A549 (cell line): ENCODE data around the gene ADTRP.

Source experiments
- CEBPB ChIP-seq, 2 experiments: fragments of >200 bp in 1 of 2; sonication (Bioruptor Twin) in 1 of 2; formaldehyde crosslinking in 1 of 2; IDR thresholded peaks; 2 replicates each; pipeline ENCODE4 v1.6.1; 2012 to 2016
- EHMT2 ChIP-seq: fragments of 200-600 bp; sonication (generic); IDR thresholded peaks from 2 replicates; pipeline ENCODE4 v1.6.1; 2016; ENCODE audit warnings: antibody characterized with exemption, low read depth, mild to moderate bottlenecking, moderate library complexity
- FOSL2 ChIP-seq, 2 experiments: fragments of 450-650 bp in 1 of 2; fragments of >200 bp in 1 of 2; sonication (Bioruptor Twin) in 1 of 2; formaldehyde crosslinking; IDR thresholded peaks; 2 replicates each; pipeline versions ENCODE4 v1.5.0 to v1.6.1; 2016 to 2020; ENCODE audit warnings: mild to moderate bottlenecking in 1 of 2, moderate library complexity in 1 of 2
- JUNB ChIP-seq: fragments of >200 bp; sonication (Bioruptor Twin); formaldehyde crosslinking; IDR thresholded peaks from 2 replicates; pipeline ENCODE4 v1.6.1; 2016
- KDM1A ChIP-seq: fragments of 200-600 bp; sonication (generic); IDR thresholded peaks from 2 replicates; pipeline ENCODE4 v1.6.1; 2016; ENCODE audit warnings: low read depth, mild to moderate bottlenecking
- MAFK ChIP-seq: fragments of 450-650 bp; IDR thresholded peaks from 2 replicates; pipeline ENCODE4 v1.6.1; 2014; ENCODE audit not compliant: partially characterized antibody
- MAZ ChIP-seq: fragments of 150-350 bp; IDR thresholded peaks from 2 replicates; pipeline ENCODE4 v1.6.1; 2014; ENCODE audit warnings: antibody characterized with exemption, low read depth, low read length, borderline replicate concordance
- PHF8 ChIP-seq: fragments of 200-600 bp; sonication (generic); IDR thresholded peaks from 2 replicates; pipeline ENCODE4 v1.6.1; 2016; ENCODE audit warnings: low read depth, mild to moderate bottlenecking, antibody characterized with exemption, moderate library complexity, borderline replicate concordance
- POLR2A ChIP-seq: IDR thresholded peaks from 2 replicates; pipeline ENCODE4 v1.6.1; 2012; ENCODE audit warnings: mild to moderate bottlenecking, low read length
- ZFP36 ChIP-seq: fragments of 450-650 bp; IDR thresholded peaks from 2 replicates; pipeline ENCODE4 v1.6.1; 2014; ENCODE audit warnings: borderline replicate concordance; ENCODE audit not compliant: partially characterized antibody
- TF ChIP-seq, protein P1 (sequence below): fragments of >200 bp; sonication (Bioruptor Twin); formaldehyde crosslinking; IDR thresholded peaks from 3 replicates; pipeline ENCODE4 v1.5.1; 2016
- TF ChIP-seq, protein P2 (sequence below): IDR thresholded peaks from 2 replicates; pipeline ENCODE4 v1.6.1; 2012
- TF ChIP-seq, protein P3 (sequence below): fragments of 250-450 bp; sonication (Bioruptor Pico); IDR thresholded peaks from 2 replicates; pipeline ENCODE4 v1.5.0; 2021; ENCODE audit warnings: mild to moderate bottlenecking, moderate library complexity, borderline replicate concordance
- TF ChIP-seq, protein P4 (sequence below): fragments of 200-600 bp; sonication (generic); IDR thresholded peaks from 2 replicates; pipeline ENCODE4 v1.6.1; 2016; ENCODE audit warnings: antibody characterized with exemption, mild to moderate bottlenecking, moderate library complexity

DNA sequence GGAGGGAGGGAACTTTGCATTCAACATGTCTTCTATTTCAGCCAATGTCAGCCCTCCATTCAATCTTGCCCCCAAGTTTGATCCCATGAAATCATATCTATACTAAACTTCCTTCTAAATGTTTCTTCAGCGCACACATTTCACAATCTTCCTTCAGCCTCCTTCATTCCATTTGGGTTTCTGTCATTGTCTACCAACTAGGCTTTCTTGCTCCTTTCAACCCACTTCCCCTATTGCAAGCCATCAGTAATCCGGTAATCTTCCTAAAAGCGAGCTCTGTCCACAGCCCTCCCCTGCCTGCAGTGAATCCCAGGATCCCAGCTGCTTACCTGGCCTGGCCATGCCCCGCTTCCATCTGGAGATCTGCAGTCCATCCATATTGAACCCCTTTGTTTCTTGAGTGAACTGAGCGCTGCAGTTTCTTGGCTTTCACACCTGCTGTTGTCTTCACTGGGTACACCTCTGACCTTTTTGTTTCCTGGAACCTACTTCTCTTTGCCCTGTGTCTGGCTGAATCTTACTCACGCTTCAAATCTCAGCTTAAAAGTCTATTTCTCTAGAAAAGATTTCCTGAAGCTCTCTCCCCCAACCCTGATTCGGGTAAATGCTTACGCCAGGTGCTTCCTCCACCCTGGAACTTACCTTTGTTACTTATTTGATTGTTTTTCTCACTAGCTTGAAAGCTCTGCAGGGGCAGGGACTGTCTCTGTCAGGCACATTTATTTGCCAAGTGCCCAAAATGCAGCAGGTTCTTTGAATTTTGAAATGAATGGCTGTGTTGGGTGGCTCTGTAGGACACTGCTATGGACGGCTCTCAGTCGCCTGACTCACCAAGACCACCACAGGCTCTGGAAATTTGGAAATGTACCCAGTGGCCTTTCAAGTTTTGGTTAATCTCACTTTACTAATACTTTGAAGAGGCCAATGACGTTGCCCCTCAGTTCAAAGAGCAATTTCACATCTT is 50.3 kb downstream of the ADTRP start:
- TF ChIP-seq, protein P1, sequence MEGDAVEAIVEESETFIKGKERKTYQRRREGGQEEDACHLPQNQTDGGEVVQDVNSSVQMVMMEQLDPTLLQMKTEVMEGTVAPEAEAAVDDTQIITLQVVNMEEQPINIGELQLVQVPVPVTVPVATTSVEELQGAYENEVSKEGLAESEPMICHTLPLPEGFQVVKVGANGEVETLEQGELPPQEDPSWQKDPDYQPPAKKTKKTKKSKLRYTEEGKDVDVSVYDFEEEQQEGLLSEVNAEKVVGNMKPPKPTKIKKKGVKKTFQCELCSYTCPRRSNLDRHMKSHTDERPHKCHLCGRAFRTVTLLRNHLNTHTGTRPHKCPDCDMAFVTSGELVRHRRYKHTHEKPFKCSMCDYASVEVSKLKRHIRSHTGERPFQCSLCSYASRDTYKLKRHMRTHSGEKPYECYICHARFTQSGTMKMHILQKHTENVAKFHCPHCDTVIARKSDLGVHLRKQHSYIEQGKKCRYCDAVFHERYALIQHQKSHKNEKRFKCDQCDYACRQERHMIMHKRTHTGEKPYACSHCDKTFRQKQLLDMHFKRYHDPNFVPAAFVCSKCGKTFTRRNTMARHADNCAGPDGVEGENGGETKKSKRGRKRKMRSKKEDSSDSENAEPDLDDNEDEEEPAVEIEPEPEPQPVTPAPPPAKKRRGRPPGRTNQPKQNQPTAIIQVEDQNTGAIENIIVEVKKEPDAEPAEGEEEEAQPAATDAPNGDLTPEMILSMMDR = no peak
- TF ChIP-seq, protein P2, sequence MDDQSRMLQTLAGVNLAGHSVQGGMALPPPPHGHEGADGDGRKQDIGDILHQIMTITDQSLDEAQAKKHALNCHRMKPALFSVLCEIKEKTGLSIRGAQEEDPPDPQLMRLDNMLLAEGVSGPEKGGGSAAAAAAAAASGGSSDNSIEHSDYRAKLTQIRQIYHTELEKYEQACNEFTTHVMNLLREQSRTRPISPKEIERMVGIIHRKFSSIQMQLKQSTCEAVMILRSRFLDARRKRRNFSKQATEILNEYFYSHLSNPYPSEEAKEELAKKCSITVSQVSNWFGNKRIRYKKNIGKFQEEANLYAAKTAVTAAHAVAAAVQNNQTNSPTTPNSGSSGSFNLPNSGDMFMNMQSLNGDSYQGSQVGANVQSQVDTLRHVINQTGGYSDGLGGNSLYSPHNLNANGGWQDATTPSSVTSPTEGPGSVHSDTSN = no peak
- no peak for TF ChIP-seq PHF8
- TF ChIP-seq, protein P3, sequence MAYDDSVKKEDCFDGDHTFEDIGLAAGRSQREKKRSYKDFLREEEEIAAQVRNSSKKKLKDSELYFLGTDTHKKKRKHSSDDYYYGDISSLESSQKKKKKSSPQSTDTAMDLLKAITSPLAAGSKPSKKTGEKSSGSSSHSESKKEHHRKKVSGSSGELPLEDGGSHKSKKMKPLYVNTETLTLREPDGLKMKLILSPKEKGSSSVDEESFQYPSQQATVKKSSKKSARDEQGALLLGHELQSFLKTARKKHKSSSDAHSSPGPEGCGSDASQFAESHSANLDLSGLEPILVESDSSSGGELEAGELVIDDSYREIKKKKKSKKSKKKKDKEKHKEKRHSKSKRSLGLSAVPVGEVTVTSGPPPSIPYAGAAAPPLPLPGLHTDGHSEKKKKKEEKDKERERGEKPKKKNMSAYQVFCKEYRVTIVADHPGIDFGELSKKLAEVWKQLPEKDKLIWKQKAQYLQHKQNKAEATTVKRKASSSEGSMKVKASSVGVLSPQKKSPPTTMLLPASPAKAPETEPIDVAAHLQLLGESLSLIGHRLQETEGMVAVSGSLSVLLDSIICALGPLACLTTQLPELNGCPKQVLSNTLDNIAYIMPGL (CRISPR knock-in tag) = no peak
- no peak for TF ChIP-seq POLR2A
- no peak for TF ChIP-seq JUNB
- TF ChIP-seq KDM1A = no peak
- no peak for TF ChIP-seq EHMT2
- no peak for TF ChIP-seq ZFP36
- TF ChIP-seq, protein P4, sequence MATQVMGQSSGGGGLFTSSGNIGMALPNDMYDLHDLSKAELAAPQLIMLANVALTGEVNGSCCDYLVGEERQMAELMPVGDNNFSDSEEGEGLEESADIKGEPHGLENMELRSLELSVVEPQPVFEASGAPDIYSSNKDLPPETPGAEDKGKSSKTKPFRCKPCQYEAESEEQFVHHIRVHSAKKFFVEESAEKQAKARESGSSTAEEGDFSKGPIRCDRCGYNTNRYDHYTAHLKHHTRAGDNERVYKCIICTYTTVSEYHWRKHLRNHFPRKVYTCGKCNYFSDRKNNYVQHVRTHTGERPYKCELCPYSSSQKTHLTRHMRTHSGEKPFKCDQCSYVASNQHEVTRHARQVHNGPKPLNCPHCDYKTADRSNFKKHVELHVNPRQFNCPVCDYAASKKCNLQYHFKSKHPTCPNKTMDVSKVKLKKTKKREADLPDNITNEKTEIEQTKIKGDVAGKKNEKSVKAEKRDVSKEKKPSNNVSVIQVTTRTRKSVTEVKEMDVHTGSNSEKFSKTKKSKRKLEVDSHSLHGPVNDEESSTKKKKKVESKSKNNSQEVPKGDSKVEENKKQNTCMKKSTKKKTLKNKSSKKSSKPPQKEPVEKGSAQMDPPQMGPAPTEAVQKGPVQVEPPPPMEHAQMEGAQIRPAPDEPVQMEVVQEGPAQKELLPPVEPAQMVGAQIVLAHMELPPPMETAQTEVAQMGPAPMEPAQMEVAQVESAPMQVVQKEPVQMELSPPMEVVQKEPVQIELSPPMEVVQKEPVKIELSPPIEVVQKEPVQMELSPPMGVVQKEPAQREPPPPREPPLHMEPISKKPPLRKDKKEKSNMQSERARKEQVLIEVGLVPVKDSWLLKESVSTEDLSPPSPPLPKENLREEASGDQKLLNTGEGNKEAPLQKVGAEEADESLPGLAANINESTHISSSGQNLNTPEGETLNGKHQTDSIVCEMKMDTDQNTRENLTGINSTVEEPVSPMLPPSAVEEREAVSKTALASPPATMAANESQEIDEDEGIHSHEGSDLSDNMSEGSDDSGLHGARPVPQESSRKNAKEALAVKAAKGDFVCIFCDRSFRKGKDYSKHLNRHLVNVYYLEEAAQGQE = no peak
- TF ChIP-seq FOSL2 (IDR thresholded peaks at IDR 0.05) = no peak
- no peak for TF ChIP-seq FOSL2 (CRISPR knock-in tag; IDR thresholded peaks at IDR 0.05)
- TF ChIP-seq MAZ = no peak
- no peak for TF ChIP-seq MAFK
- TF ChIP-seq CEBPB (IDR thresholded peaks at IDR 0.05) = no peak
